GM23338 (cell line): Measurements from ENCODE around the gene ZBTB8OS. TPM values are rescaled to one million over a fixed set of nuclear protein-coding genes. Genes with fewer than 3 reads are reported as not detected.

Experiments
- ATAC-seq: fragments of 200-7000 bp; cut with Tn5 transposase; 3 replicates; pipeline ENCODE4 v1.9.1; 2020
- DNase-seq: peaks from one replicate; pipeline ENCODE4 v3.0.0-alpha.2; 2015; ENCODE audit warnings: low spot score
- H2AFZ ChIP-seq: fragments of 200-600 bp; sonication (generic); 2 replicates; pipeline ENCODE4 v1.8.0; 2016; ENCODE audit warnings: antibody characterized with exemption, mild to moderate bottlenecking, moderate library complexity
- H3F3A ChIP-seq: fragments of 200-600 bp; sonication (generic); replicated peaks from 2 replicates; pipeline ENCODE4 v1.8.0; 2017; ENCODE audit warnings: antibody characterized with exemption, mixed run types, low read depth
- H3K27ac ChIP-seq: fragments of 200-600 bp; sonication (generic); 2 replicates; pipeline ENCODE4 v1.6.1; 2016; ENCODE audit warnings: low read depth
- H3K27me3 ChIP-seq: fragments of 200-600 bp; sonication (generic); 2 replicates; pipeline ENCODE4 v1.8.0; 2016; ENCODE audit warnings: mild to moderate bottlenecking, mixed run types, moderate library complexity; ENCODE audit not compliant: insufficient read depth
- H3K36me3 ChIP-seq: fragments of 200-600 bp; sonication (generic); 2 replicates; pipeline ENCODE4 v1.8.0; 2016; ENCODE audit warnings: mild to moderate bottlenecking; ENCODE audit not compliant: insufficient read depth
- H3K4me1 ChIP-seq: fragments of 200-600 bp; sonication (generic); 2 replicates; pipeline ENCODE4 v1.8.0; 2016; ENCODE audit warnings: mild to moderate bottlenecking, moderate library complexity; ENCODE audit not compliant: insufficient read depth
- H3K4me2 ChIP-seq: fragments of 200-600 bp; sonication (generic); 2 replicates; pipeline ENCODE4 v1.7.1; 2017; ENCODE audit warnings: mixed run types
- H3K4me3 ChIP-seq: fragments of 200-600 bp; sonication (generic); 2 replicates; pipeline ENCODE4 v1.6.1; 2016; ENCODE audit warnings: mixed run types
- H3K79me2 ChIP-seq: fragments of 200-600 bp; sonication (generic); replicated peaks from 2 replicates; pipeline ENCODE4 v1.8.0; 2017; ENCODE audit warnings: mild to moderate bottlenecking; ENCODE audit not compliant: insufficient read depth
- H3K9me2 ChIP-seq: fragments of 200-600 bp; sonication (generic); 2 replicates; pipeline ENCODE4 v1.8.0; 2017; ENCODE audit not compliant: insufficient read depth
- H4K20me1 ChIP-seq: fragments of 200-600 bp; sonication (generic); replicated peaks from 2 replicates; pipeline ENCODE4 v1.8.0; 2017; ENCODE audit warnings: mild to moderate bottlenecking; ENCODE audit not compliant: insufficient read depth
- H3K27ac Mint-ChIP-seq: 2 replicates; pipeline ENCODE4 v1.8.0; 2020; ENCODE audit warnings: inconsistent platforms, mild to moderate bottlenecking, moderate library complexity, mixed read lengths
- H3K27me3 Mint-ChIP-seq: 3 replicates; pipeline ENCODE4 v1.8.0; 2022; ENCODE audit warnings: low read depth, mild to moderate bottlenecking, moderate library complexity, mixed read lengths, inconsistent platforms; ENCODE audit not compliant: insufficient read depth, poor library complexity
- H3K36me3 Mint-ChIP-seq: 3 replicates; pipeline ENCODE4 v1.8.0; 2021; ENCODE audit warnings: low read depth, mild to moderate bottlenecking, inconsistent platforms, moderate library complexity, mixed read lengths
- H3K4me1 Mint-ChIP-seq: 3 replicates; pipeline ENCODE4 v1.8.0; 2020; ENCODE audit warnings: mild to moderate bottlenecking, inconsistent platforms, mixed read lengths
- H3K4me3 Mint-ChIP-seq: 3 replicates; pipeline ENCODE4 v1.8.0; 2021; ENCODE audit warnings: moderate library complexity, mild to moderate bottlenecking, inconsistent platforms, mixed read lengths
- H3K9me3 Mint-ChIP-seq: 3 replicates; pipeline ENCODE4 v1.8.0; 2020; ENCODE audit warnings: moderate library complexity, mild to moderate bottlenecking, inconsistent platforms, mixed read lengths
- CREB1 ChIP-seq: fragments of 250-450 bp; sonication (Bioruptor Pico); IDR thresholded peaks from 2 replicates; pipeline ENCODE4 v1.5.0; 2020; ENCODE audit warnings: low read depth, mild to moderate bottlenecking, moderate library complexity
- EZH2 ChIP-seq: fragments of 200-600 bp; sonication (generic); IDR thresholded peaks from one replicate; pipeline ENCODE4 v1.8.0; 2017; ENCODE audit warnings: antibody characterized with exemption, mild to moderate bottlenecking, low read depth; ENCODE audit not compliant: unreplicated experiment
- EZH2phosphoT487 ChIP-seq: fragments of 200-600 bp; sonication (generic); IDR thresholded peaks from one replicate; pipeline ENCODE4 v1.8.1; 2018; ENCODE audit warnings: antibody characterized with exemption; ENCODE audit not compliant: unreplicated experiment
- JUNB ChIP-seq: IDR thresholded peaks from one replicate; pipeline ENCODE4 v1.6.1; 2016; ENCODE audit warnings: antibody characterized with exemption; ENCODE audit not compliant: unreplicated experiment
- NANOG ChIP-seq: IDR thresholded peaks from 2 replicates; pipeline ENCODE4 v1.6.1; 2016; ENCODE audit warnings: antibody characterized with exemption, borderline replicate concordance
- POLR2AphosphoS5 ChIP-seq: IDR thresholded peaks from 2 replicates; pipeline ENCODE4 v1.6.1; 2016; ENCODE audit warnings: antibody characterized with exemption, low read depth
- STAT1 ChIP-seq: IDR thresholded peaks from one replicate; pipeline ENCODE4 v1.6.1; 2016; ENCODE audit warnings: antibody characterized with exemption; ENCODE audit not compliant: unreplicated experiment
- ZNF331 ChIP-seq: fragments of 250-450 bp; sonication (Bioruptor Pico); IDR thresholded peaks from 2 replicates; pipeline ENCODE4 v1.5.0; 2020; ENCODE audit warnings: low read depth, mild to moderate bottlenecking, moderate library complexity
- polyA plus RNA-seq: library from polyadenylated mRNA; unstranded; fragments of >200 nt; fragmentation: Nextera tagmentation; extraction: Ambion mirVana; gene quantifications from 2 replicates; pipeline ENCODE4 v1.2.1, GENCODE V29; 2016
- total RNA-seq: library from RNA; depleted of rRNA; stranded (reverse); fragments of >200 nt; shearing (Covaris generic); gene quantifications from 2 replicates; pipeline ENCODE4 v1.2.3, GENCODE V29; 2014
- TF ChIP-seq, protein P1 (sequence below): IDR thresholded peaks from one replicate; pipeline ENCODE4 v1.6.1; 2018; ENCODE audit warnings: antibody characterized with exemption; ENCODE audit not compliant: unreplicated experiment
- TF ChIP-seq, protein P2 (sequence below): IDR thresholded peaks from 2 replicates; pipeline ENCODE4 v1.6.1; 2016; ENCODE audit warnings: antibody characterized with exemption
- TF ChIP-seq, protein P3 (sequence below), 2 experiments: fragments of 200-600 bp in 1 of 2; sonication (generic) in 1 of 2; conservative IDR thresholded peaks; 2 replicates each; pipeline versions ENCODE4 v1.5.1 to v1.6.1; 2016 to 2017; ENCODE audit warnings: antibody characterized with exemption in 2 of 2, low read depth in 2 of 2, mild to moderate bottlenecking in 2 of 2, moderate library complexity in 1 of 2

ZBTB8OS gene
- total and polyA plus RNA-seq, 2 experiments from 2014 or later, result 22.0 to 159 TPM

DNA sequence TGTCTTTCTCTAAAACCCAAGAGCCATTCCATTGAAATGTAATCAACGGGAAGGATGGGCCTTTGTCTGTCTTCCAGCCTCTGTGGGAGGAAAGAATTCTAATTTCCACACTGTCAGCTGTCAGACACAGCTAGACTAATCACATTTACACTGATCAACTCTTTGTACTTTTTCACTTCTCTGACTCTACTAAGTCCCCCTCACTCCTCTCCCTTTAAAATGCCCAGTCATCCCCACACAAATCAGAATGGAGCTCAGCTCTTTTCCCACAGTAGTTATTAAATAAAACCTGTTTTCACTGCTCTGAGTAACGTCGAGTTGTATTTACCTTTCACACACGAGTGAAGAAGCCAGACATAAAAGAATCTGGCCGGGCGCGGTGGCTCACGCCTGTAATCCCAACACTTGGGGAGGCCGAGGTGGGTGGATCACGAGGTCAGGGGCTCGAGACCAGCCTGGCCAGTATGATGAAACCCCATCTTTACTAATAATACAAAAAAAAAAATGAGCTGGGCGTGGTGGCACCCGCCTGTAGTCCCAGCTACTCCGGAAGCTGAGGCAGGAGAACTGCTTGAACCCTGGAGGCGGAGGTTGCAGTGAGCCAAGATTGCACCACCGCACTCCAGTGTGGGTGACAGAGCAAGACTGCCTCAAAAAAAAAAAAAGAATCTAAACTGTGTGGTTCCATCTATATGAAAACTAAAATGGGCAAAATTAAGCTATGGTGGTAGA, 13.3 kb downstream of the ZBTB8OS start (continued):
- TF ChIP-seq, protein P1, sequence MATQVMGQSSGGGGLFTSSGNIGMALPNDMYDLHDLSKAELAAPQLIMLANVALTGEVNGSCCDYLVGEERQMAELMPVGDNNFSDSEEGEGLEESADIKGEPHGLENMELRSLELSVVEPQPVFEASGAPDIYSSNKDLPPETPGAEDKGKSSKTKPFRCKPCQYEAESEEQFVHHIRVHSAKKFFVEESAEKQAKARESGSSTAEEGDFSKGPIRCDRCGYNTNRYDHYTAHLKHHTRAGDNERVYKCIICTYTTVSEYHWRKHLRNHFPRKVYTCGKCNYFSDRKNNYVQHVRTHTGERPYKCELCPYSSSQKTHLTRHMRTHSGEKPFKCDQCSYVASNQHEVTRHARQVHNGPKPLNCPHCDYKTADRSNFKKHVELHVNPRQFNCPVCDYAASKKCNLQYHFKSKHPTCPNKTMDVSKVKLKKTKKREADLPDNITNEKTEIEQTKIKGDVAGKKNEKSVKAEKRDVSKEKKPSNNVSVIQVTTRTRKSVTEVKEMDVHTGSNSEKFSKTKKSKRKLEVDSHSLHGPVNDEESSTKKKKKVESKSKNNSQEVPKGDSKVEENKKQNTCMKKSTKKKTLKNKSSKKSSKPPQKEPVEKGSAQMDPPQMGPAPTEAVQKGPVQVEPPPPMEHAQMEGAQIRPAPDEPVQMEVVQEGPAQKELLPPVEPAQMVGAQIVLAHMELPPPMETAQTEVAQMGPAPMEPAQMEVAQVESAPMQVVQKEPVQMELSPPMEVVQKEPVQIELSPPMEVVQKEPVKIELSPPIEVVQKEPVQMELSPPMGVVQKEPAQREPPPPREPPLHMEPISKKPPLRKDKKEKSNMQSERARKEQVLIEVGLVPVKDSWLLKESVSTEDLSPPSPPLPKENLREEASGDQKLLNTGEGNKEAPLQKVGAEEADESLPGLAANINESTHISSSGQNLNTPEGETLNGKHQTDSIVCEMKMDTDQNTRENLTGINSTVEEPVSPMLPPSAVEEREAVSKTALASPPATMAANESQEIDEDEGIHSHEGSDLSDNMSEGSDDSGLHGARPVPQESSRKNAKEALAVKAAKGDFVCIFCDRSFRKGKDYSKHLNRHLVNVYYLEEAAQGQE, result no peak
- TF ChIP-seq STAT1 (no peak), EZH2phosphoT487 (no peak), JUNB (no peak)

DNA sequence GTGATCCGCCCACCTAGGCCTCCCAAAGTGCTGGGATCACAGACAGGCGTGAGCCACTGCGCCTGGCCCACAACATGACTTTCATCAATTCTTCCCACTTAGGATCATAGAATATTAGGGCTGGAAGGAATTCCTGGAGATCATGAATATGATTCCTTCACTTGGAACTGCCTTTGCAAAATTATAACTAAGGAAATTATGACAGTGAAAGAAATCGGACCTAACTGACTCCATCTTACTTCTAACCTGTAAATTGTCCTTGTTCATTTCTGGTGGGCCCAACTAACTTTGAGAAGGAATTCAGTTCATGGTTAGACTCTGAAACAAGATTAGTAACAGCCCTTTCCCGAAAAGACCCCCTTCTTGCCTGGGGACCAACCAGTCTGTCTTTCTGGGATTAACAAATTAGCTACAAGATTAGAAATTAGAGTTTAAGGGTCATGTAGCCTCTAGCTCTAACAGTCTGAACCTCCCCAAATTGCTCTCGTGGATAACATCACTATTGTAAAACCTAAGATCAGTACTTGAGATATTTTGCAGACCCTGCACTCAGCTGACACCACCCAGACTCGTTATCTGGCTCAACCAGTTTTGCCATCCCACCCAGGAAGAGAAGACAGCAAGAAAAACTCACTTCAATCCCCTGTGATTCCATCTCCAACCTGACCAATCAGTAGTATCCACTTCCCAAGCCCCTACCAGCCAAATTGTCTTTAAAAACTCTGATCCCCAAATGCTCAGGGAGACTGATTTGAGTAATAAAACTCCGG, 14.7 kb downstream of the ZBTB8OS start:
- peaks cover 14% of the 10 kb centered on the region for H4K20me1 ChIP-seq
- peak overlapping the region; percentile 68 for H3K27ac ChIP-seq
- H3K36me3 ChIP-seq, result no peaks in the 10 kb centered on the region
- Mint-ChIP-seq H3K27me3 (peaks cover 8% of the 10 kb centered on the region), H3K4me1 (peaks cover 41% of the 10 kb centered on the region), H3K36me3 (peaks cover 6% of the 10 kb centered on the region; the same call in 2 of the 3 replicates), H3K27ac (peak overlapping the region; percentile 25; the same call in 1 of the 2 replicates), H3K4me3 (no peak overlapping the region), H3K9me3 (no peaks in the 10 kb centered on the region)
- H3K9me2 ChIP-seq, result no peaks in the 10 kb centered on the region
- H3K4me3 ChIP-seq, result peak overlapping the region; percentile 0; the same call in 1 of the 2 replicates
- ATAC-seq (no peak), DNase-seq (no peak)
- H3K4me2 ChIP-seq, result peak overlapping the region; percentile 45
- peaks cover 71% of the 10 kb centered on the region for H3K79me2 ChIP-seq
- no peaks in the 10 kb centered on the region for H3K27me3 ChIP-seq
- peaks cover 55% of the 10 kb centered on the region for H3K4me1 ChIP-seq
- H2AFZ ChIP-seq, result no peak overlapping the region
- peaks cover 22% of the 10 kb centered on the region; the same call in 1 of the 2 replicates for H3F3A ChIP-seq
- TF ChIP-seq, protein P1, result no peak
- no peak for TF ChIP-seq ZNF331 (CRISPR knock-in tag)
- no peak for TF ChIP-seq EZH2phosphoT487
- TF ChIP-seq CREB1 (CRISPR knock-in tag), result no peak
- no peak for TF ChIP-seq NANOG
- TF ChIP-seq POLR2AphosphoS5, result no peak
- TF ChIP-seq, protein P2, sequence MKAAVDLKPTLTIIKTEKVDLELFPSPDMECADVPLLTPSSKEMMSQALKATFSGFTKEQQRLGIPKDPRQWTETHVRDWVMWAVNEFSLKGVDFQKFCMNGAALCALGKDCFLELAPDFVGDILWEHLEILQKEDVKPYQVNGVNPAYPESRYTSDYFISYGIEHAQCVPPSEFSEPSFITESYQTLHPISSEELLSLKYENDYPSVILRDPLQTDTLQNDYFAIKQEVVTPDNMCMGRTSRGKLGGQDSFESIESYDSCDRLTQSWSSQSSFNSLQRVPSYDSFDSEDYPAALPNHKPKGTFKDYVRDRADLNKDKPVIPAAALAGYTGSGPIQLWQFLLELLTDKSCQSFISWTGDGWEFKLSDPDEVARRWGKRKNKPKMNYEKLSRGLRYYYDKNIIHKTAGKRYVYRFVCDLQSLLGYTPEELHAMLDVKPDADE, result no peak
- TF ChIP-seq, protein P3, sequence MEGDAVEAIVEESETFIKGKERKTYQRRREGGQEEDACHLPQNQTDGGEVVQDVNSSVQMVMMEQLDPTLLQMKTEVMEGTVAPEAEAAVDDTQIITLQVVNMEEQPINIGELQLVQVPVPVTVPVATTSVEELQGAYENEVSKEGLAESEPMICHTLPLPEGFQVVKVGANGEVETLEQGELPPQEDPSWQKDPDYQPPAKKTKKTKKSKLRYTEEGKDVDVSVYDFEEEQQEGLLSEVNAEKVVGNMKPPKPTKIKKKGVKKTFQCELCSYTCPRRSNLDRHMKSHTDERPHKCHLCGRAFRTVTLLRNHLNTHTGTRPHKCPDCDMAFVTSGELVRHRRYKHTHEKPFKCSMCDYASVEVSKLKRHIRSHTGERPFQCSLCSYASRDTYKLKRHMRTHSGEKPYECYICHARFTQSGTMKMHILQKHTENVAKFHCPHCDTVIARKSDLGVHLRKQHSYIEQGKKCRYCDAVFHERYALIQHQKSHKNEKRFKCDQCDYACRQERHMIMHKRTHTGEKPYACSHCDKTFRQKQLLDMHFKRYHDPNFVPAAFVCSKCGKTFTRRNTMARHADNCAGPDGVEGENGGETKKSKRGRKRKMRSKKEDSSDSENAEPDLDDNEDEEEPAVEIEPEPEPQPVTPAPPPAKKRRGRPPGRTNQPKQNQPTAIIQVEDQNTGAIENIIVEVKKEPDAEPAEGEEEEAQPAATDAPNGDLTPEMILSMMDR (conservative IDR thresholded peaks at IDR 0.05; ENCODE audit: low read depth in 2 of 2), result no peak
- TF ChIP-seq EZH2, result no peak
